Fibroblast of the conjunctiva (primary cell): ENCODE measurements around the gene C16orf96.
"Not testable (repeated sequence)": the region's sequence is repeated elsewhere in the genome, so short reads cannot be mapped to it uniquely, and the experiment has no call there.

ENCODE experiments used
- DNase-seq: peaks from one replicate; pipeline ENCODE4 v3.0.0-alpha.2; 2010; ENCODE audit warnings: low read depth

C16orf96 gene

DNA sequence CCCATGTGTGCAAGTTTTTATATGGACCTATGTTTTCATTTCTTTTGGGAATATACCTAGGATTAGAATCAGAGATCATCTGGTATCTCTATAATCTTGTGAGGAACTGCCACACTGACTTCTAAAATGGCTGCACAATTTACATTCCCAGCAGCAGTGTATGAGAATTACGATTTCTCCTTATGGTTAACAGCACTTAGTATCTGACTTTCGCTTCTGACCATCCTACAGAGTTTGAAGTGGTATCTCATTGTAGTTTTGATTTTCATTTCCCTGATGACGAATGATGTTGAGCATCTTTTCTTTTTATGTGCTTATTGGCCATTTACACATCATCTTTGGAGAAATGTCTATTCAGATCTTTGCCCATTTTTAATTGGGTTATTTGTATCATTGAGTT, 10.0 kb downstream of the C16orf96 start:
- DNase-seq, result no peak

DNA sequence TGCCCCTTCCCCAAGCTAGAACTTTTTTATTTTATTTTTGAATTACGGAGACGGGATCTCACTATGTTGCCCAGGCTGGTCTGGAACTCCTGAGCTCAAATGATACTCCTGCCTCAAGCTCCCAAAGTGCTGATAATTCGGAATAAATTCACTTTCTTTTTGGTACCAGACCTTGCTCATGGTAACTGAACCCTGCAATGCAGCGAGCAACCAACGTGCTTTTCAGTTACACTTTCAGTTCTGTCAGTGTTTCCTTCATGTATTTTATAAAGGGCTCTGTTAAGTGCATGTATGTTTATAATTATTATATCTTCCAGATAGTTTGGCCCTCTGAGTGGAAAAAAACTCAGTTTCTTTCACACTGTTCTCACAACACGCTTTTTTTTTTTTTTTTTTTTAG, 13.9 kb downstream of the C16orf96 start:
- no peak for DNase-seq

DNA sequence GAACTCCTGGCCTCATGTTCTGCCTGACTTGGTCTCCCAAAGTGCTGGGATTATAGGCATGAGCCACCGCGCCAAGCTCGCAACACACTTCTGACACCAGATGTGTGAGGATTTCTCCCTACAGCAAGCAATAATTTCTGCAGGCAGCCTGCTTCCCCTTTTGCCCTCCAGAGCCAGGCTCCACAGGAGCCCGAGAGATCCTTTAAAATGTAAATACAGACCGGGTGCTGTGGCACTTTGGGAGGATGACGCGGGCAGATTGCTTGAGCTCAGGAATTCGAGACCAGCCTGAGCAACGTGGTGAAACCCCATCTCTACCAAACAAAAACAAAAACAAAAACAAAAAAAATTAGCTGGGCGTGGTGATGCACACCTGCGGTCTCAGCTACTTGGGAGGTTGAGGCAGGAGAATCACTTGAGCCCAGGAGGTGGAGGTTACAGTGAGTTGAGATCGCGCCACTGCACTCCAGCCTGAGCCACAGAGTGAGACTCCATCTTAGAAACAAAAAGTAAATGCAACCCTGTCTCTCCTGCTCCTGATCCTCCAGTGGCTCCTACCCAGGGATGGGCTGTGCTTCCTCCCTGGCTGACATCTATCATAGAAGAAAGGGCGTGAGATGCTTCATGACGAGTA, 14.7 kb downstream of the C16orf96 start:
- DNase-seq, result no peak

DNA sequence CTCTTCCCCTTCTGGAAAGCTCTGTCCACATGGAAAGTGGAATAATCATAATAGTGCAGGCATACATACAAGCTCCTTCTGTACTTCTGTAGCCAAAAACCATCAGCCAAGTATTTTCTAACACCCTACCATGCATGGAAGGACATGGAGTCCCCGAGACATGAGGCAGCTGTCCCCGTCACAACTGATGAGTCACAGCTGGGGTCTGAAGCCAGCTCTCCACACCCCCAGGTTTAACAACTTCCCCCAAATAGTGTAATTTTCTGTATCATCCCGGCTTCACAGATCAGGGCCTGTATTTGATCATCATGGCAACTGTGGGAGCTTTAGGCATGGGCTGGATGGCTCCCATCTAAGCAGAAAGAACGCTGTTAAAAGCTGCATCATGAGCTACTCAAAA, 16.6 kb downstream of the C16orf96 start:
- no peak for DNase-seq

DNA sequence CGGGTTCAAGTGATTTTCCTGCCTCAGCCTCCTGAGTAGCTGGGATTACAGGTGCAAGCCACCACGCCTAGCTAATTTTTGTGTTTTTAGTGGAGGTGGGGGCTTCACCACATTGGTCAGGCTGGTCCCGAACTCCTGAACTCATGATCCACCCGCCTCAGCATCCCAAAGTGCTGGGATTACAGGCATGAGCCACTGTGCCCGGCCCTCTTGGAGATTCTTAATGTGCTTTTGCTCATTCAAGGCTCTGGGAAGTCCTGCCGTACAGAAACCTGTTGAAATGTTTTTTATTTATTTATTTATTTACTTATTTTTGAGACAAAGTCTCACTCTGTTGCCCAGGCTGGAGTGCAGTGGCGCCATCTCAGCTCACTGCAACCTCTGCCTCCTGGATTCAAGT, 17.8 kb downstream of the C16orf96 start:
- not testable (repeated sequence) for DNase-seq

DNA sequence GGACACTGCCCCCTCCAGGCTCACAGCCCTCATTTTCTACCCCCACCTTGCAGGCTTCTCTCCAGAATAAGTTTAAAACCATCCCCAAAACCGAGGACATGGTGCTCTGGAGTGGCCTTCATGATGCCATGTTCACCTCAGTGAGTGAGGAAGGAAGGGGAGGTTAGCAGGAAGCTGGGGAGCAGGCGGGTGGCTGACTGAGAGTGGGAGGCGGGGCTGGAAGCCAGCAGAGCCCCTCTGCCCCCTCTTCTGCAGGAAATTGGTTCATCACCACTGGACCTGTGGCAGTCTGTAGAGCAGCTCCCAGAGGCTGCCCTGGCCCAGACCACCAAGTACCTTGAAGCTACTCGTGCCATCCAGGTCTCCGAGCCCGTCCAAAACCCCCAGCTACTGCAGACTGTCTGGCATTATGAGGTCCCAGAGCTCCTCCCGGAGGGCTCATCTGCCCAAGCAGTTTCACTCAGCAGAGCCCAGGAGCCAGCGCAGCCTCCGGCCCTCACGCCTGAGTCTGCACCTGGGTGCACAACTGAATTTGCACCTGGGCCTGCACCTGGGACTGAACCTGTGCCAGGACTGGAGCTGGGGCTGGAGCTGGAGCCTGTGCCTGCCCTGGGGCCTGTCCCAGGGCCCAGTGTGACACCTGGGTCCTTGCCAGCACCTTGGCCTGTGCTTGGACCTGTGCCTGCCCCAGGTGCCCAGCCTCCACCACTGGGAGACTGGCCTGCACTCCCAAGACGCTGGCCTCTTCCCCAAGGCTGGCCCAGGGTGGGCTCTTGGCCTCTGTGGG, 19.0 kb downstream of the C16orf96 start:
- no peak for DNase-seq

DNA sequence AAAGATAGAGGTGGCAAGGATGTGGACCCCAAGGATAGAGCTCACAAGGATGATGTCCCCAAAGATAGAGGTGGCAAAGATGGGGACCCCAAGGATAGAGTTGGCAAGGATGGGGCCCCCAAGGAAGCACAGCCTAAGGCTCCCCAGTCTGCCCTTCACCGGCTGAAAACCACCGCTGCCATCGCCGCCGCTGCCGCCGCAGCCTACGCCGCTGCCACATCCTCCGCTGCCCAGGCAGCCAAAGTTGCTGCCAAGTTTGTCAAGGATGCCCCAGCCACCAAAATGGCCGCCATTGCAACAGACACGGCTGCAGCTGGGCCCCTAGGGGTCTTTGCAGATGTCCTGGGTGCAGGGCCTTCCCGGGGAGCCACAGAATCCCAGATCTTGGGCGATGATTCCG, 19.9 kb downstream of the C16orf96 start:
- no peak for DNase-seq

DNA sequence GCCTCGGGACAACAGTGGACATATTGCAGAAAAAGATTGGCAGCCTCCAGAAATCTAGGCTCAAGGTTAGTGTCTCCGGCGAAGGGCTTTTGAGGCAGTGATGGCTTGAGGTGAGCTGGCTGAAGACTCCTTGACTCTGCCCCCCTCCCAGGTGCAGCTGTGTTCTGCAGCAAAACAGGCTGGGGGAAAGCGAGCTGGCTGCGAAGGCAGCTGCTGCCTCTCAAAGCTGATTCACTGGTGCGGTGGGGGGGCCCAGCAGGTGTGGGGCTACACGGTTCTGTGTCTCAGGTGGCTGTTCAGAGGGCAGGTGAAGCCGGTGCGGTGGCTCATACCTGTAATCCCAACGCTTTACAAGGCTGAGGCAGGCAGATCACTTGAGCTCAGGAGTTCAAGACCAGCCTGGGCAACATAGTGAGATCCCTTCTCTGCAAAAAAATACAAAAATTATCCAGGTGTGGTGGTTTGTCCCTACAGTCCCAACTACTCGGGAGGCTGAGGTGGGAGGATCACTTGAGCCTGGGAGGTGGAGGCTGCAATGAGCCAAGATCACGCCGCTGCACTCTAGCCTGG, 22.9 kb downstream of the C16orf96 start:
- no peak for DNase-seq

DNA sequence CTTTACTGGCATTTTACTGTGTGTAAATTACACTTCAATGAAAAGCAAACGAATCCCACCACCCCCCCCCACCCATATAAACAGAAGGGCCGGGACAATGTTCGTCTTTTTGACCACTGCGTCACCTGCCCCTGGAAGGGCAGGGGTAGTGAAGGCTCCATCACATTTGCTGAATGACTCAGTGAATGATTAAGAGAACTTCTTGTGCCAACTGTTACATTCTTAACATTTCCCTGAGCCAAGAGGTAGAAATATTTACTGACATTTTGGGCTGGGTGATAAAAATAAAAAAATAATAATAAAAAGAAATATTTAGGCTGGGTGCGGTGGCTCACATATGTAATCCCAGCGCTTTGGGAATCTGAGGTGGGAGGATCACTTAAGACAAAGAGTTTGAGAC, 24.1 kb downstream of the C16orf96 start:
- no peak for DNase-seq

DNA sequence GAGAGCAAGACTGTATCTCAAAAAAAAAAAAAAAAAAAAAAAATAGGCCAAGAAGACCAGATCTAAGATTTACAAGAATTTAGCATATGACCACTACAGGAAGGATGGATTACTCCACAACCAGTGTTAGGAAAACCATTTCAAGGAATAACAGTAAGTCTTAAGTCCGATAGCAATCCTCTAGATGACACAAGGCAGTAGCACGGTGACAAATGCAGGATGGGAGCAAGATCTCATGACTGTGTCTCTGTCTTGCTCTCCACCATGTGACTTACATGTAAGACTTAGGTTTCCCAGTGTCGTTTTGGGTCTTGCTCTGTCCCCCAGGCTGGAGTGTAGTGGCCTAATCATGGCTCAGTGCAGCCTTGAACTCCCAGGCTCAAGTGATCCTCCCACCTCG, 27.8 kb downstream of the C16orf96 start:
- DNase-seq, result no peak

DNA sequence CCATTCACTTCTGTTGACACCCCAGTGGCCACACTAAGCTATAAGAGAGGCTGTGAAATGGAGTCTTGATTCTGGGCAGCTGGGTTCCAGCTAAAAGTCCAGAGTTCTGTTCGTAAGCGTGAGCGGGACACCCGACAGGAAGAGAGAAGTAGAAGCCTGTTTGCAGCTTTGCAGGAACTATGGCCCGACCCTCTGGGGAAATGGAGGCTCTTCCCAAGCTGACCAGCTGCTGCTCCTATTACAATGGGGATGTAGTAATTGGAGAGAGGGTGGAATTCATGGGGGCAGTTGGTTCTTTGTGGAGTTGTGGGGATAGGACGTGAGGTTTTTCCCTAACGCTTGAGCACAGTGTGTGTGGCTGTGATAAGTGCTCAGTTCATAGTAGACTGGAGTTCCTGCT, 30.2 kb downstream of the C16orf96 start:
- no peak for DNase-seq

DNA sequence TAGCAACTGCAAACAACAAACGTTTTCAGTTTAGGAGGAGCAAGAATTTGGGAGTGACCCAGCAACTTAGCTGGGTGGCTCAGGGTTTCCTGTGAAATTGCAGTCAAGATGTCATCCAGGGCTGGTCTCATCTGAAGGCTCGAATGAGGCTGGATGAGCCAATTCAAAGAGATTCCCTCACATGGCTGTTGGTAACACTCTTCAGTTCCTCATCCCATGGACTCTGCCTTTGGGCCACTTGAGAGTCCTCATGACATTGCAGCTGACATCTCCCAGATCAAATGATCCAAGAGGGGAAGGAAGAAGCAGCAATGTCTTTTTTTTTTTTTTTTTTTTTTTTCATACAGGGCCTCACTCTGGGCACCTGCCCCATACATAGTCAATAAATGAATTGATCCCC, 32.2 kb downstream of the C16orf96 start:
- no peak for DNase-seq

DNA sequence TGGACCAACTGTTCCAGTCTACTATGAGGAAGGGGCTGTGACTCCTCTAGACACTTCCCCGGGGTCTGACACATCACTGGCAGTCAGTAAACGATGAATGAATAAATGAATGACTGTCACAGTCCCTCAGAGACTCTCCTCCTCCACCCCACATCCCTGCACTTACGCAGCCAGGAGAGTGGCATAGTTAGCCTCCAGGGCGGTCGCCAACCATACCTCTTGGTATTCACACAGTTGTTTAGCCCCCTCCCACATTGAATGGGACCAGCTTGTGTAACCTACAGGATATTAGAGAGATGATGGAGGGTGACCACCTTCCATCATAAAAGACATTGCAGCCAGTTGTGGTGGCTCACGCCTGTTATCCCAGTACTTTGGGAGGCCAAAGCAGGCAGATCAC, 32.8 kb downstream of the C16orf96 start:
- DNase-seq, result no peak

DNA sequence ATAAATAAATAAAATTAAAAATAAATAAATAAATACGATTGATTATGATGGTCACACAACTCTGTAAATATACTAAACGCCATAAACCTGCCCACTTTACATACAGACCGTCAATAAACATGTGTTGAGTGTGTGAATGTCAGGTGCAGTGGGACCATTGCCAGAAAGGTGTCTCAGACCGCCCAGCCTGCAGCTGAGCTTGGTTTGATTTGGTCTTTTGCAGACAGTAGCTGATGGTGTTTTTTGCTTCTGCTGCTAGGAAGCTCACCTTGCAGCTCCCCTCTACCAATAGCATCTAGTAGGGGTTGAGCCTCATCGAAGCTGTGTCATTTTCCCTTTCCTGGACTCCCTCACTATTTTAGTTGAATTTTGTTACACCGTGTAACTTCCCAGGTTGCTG, 35.1 kb downstream of the C16orf96 start:
- no peak for DNase-seq

DNA sequence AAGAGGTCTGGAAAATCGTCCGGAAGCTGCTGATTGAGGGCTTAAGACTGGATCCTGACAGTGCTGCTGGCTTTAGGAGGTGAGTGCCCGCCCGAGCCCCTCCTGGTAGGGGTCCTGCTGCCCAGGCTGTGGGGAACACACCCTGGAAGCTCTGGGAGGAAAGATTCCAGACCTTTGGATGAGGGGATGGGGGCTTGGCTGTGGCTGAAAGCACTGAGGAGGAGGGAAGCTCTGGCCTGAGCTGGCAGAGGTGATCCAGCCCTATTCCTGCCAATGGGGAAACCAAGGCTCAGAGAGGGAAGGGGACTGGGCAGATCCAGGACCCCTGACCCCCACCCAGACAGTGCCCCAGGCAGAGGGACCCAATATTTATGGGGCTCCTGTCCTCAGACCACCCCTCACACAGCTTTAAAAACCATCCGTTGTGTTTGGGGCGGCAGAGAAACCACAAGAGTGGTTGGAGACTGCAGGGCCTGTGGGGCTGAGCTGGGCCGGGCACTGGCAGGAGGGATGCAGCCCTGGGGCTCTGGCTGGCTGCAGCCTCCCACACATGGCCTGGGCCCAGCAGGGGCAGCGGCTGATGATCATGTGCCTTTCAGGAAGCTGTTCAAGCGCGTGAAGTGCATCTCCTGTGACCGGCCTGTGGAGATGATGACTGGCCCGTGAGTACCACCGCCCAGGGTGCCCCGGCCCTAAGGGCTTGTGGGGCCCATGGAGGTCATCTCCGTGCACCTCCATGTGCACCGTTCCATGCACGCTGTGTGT, 35.7 kb downstream of the C16orf96 start:
- no peak for DNase-seq

DNA sequence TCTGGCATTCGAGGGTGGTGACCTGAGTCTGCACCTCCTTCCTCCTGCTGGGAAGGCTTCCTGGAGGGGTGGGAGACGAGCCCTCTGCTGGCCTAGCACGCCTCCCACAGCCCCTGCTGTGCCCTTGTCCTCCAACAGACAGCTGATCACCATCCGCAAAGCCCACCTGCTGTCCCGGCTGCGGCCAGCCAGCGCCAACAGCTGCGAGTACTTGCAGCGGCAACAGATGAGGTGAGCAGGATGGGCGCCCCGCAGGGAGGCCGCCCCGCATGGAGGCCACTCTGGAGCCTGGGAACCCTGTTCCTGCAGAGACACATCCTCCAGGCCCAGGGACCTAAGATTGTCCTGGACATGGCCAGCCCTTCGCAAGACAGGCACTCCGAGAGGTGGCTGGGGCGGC, 36.9 kb downstream of the C16orf96 start:
- no peak for DNase-seq

DNA sequence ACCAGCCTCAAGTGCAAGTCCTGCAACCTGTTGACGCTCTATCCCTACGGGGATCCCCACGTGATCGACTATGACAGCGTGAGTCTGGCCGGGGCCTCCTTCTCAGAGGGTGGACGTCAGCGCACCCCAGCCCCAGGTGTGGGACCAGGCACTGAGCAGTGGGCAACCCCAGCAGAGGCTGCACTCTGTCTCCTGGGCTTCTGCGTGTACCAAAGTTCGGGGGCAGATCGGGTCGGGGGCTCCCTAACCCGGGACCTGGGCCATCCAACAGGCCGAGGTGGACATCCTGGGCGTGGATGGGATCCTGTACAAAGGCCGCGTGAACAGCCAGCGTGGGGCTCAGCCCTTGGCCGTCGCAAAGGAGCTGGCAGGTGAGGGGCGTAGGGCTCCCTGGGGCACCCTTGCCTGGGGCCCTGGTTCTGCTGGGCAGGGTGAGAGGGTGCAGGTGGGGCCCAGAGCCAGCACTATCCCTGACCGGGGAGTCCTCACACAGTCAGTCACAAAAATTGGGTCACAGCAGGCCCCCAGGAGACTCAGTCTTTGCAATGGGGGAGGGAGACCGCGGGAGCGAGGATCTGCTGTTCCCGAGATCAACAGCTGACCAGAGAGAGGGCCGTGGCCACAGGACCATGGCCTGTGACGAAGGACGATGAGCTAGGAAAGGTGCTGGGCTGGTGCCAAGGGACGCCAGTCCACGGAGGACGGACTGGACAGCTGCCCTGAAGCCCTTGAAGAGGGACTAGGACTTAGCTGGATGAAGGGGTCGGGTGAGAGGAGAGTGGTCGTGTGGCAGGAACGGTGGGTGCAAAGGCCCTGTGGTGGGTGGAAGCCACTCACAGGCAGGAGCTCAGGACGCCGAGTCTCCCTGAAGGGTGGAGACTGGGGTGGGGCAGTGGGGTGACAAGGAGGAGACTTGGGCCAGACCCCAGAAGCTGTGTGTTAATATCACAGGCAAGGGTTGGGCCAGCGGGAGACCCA, 38.6 kb downstream of the C16orf96 start:
- DNase-seq, result no peak

DNA sequence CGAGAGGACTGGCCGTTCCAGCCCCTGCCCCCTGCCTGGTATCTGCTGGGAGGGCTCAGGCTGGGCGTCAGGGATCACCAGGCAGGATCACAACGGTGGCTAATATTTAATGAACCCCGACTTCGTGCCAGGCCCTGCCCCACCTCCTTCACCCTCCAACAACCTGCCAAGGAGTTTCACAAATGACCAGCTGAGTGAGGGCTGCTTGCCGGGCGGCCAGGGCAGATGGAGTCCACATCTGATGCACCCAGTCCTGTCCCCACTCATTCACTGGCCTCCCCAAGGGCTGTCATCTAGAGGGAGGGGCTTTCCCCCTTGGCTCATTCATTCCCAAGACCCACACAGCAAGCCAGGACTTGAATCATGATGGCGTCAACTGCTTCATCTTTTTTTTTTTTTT, 41.0 kb downstream of the C16orf96 start:
- no peak for DNase-seq

DNA sequence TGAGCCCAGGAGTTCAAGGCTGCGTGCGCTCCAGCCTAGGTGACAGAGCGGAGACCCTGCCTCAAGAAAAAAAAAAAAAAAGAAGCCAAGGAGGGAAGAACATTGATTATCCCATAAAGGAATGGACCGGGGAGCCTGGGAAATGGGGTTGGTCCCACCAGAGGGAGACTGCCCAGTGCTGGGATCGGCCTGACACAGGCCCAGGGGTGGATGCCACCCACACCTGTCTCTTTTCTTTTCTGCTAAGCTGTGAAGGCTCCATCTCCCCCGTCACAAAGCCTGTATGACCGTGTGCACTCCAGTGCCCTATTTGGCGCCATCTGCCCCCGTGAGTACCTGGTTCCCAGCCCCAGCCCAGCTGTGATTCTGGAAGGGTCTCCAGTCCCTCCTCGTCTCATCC, 42.9 kb downstream of the C16orf96 start:
- no peak for DNase-seq

DNA sequence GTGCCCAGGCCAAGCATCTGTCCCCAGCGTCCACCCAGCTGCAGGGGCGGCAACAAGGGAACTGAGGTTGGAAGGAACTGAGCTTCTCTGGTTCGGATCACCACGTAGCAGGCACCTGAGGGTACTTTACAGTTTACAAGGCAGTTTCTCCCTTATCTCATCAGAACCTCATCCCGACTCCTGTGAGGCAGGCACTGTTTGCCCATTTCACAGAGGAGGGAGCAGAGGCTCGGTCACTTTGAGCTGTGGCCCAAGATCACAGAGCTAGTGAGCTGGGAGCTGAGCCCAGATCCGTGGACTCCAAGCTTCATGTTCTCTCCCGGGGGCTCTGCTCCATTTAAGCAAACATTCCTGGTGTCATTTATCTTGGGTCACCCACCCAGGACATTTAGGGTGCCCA, 43.4 kb downstream of the C16orf96 start:
- DNase-seq, result no peak

DNA sequence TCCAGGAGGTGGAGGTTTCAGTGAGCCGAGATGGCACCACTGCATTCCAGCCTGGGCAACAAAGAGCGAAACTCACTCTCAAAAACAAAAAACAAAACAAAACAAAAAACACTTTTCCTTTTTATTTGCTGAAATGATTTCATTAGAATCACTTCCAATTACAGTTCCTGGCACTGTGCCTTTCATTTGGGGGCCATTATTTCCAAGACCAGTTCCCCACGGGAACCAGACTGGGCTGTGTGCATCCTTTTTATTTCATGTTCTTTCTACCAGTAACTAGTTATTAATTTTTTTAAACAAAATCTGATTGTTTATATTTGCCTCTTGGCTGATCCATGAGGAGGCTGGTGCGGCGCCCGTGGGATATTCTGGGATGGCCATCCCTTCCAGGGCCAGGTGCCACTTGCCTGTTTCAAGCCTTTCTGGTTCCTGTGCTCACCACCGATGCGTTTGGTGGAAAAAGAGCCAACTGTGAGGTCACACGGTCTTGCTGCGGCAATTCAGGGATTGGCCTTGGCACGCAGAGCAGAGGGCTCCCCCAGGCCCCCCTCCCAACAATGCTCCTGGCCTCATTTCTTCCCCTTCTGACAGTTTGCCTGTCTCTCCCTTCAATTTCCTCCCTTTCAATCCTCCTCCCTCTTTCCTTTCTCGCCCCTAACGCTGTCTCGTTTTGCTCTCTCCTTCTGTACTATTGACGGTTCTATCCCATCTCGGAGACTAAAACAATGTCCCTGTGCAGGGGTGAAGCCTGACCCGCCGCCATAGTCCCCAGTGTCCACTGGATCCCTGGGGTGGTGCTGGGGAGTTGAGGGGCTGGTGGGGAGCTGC, 45.1 kb downstream of the C16orf96 start:
- no peak for DNase-seq
